ENCODE results near the gene PLEKHA1.

Gene PLEKHA1

GRCh38 chr10:122338609-122339441, 35.7 kb upstream of the PLEKHA1 start:
- Histone ChIP-seq H2AK5ac (ENCODE audit: low read length, severe bottlenecking) (no peak overlapping the region), H3K36me3 (ENCODE audit: control insufficient read depth in 1 of 2, insufficient read depth in 2 of 2, low read depth in 1 of 2, low read length in 2 of 2) (no peaks in the 10 kb centered on the region), H3K9me3 (ENCODE audit: control insufficient read depth, low read length) (no peaks in the 10 kb centered on the region), H4K8ac (ENCODE audit: low read length) (no peak overlapping the region), H3K27ac (ENCODE audit: low read length, poor library complexity, severe bottlenecking) (no peak overlapping the region), H3K18ac (ENCODE audit: low read depth in 1 of 2, low read length in 2 of 2) (no peak overlapping the region), H4K91ac (ENCODE audit: low read length) (no peak overlapping the region), H3K4ac (ENCODE audit: low read depth in 1 of 2, low read length in 2 of 2) (no peak overlapping the region), H3K14ac (ENCODE audit: low read length in 2 of 2) (no peak overlapping the region), H3K9ac (ENCODE audit: low read length) (no peak overlapping the region), H2BK5ac (ENCODE audit: low read depth, low read length, poor library complexity, severe bottlenecking) (no peak overlapping the region), H3K4me1 (ENCODE audit: control insufficient read depth, insufficient read depth, low read depth, low read length) (peaks cover 7% of the 10 kb centered on the region), H2AFZ (ENCODE audit: low read depth, low read length) (no peak overlapping the region), H3K4me2 (ENCODE audit: low read length, poor library complexity, severe bottlenecking) (no peak overlapping the region), H2BK120ac (ENCODE audit: low read depth, low read length) (no peak overlapping the region), H3K79me1 (replicated peaks; ENCODE audit: low read length, poor library complexity, severe bottlenecking) (no peaks in the 10 kb centered on the region), H3K27me3 (ENCODE audit: control insufficient read depth in 1 of 2, insufficient read depth in 1 of 2, low read length in 2 of 2) (no peaks in the 10 kb centered on the region), H3K23ac (ENCODE audit: low read length in 2 of 2) (no peak overlapping the region), H2BK15ac (ENCODE audit: low read depth, poor library complexity, severe bottlenecking) (no peak overlapping the region), H2BK12ac (ENCODE audit: low read length in 2 of 2) (no peak overlapping the region), H3K4me3 (ENCODE audit: insufficient read depth in 1 of 2, low read depth in 1 of 2, low read length in 2 of 2) (no peak overlapping the region)
- DNase-seq: no peak
- 93% methylated on average over 12 of the region's 15 CpGs for WGBS

GRCh38 chr10:122341141-122341810, 33.2 kb upstream of the PLEKHA1 start:
- no peak overlapping the region for H3K4me3 ChIP-seq (ENCODE audit: insufficient read depth in 1 of 2, low read depth in 1 of 2, low read length in 2 of 2)
- 85% methylated on average over 11 of the region's 11 CpGs for WGBS
- peaks cover 15% of the 10 kb centered on the region for H3K4me1 ChIP-seq (ENCODE audit: control insufficient read depth, insufficient read depth, low read depth, low read length)
- H3K27ac ChIP-seq (ENCODE audit: low read length, poor library complexity, severe bottlenecking): no peak overlapping the region
- H3K27me3 ChIP-seq (ENCODE audit: control insufficient read depth in 1 of 2, insufficient read depth in 1 of 2, low read length in 2 of 2): no peaks in the 10 kb centered on the region
- H3K9ac ChIP-seq (ENCODE audit: low read length): no peak overlapping the region
- H4K8ac ChIP-seq (ENCODE audit: low read length): no peak overlapping the region
- H3K23ac ChIP-seq (ENCODE audit: low read length in 2 of 2): no peak overlapping the region
- no peak overlapping the region for H2AFZ ChIP-seq (ENCODE audit: low read depth, low read length)
- no peak overlapping the region for H2BK12ac ChIP-seq (ENCODE audit: low read length in 2 of 2)
- no peak for DNase-seq
- no peak overlapping the region for H2BK15ac ChIP-seq (ENCODE audit: low read depth, poor library complexity, severe bottlenecking)
- H3K36me3 ChIP-seq (ENCODE audit: control insufficient read depth in 1 of 2, insufficient read depth in 2 of 2, low read depth in 1 of 2, low read length in 2 of 2): no peaks in the 10 kb centered on the region
- no peaks in the 10 kb centered on the region for H3K79me1 ChIP-seq (replicated peaks; ENCODE audit: low read length, poor library complexity, severe bottlenecking)
- H2BK120ac ChIP-seq (ENCODE audit: low read depth, low read length): no peak overlapping the region
- no peak overlapping the region for H2BK5ac ChIP-seq (ENCODE audit: low read depth, low read length, poor library complexity, severe bottlenecking)
- no peaks in the 10 kb centered on the region for H3K9me3 ChIP-seq (ENCODE audit: control insufficient read depth, low read length)
- H3K4ac ChIP-seq (ENCODE audit: low read depth in 1 of 2, low read length in 2 of 2): no peak overlapping the region
- H3K4me2 ChIP-seq (ENCODE audit: low read length, poor library complexity, severe bottlenecking): no peak overlapping the region
- H3K18ac ChIP-seq (ENCODE audit: low read depth in 1 of 2, low read length in 2 of 2): no peak overlapping the region
- no peak overlapping the region for H2AK5ac ChIP-seq (ENCODE audit: low read length, severe bottlenecking)
- H3K14ac ChIP-seq (ENCODE audit: low read length in 2 of 2): no peak overlapping the region
- no peak overlapping the region for H4K91ac ChIP-seq (ENCODE audit: low read length)

GRCh38 chr10:122342293-122343134, 32.0 kb upstream of the PLEKHA1 start:
- peaks cover 15% of the 10 kb centered on the region for H3K4me1 ChIP-seq (ENCODE audit: control insufficient read depth, insufficient read depth, low read depth, low read length)

More at GRCh38 chr10:122342293-122343134, 32.0 kb upstream of the PLEKHA1 start:
- H3K4me2 ChIP-seq (ENCODE audit: low read length, poor library complexity, severe bottlenecking): no peak overlapping the region
- no peak overlapping the region for H2BK120ac ChIP-seq (ENCODE audit: low read depth, low read length)
- no peak overlapping the region for H3K4me3 ChIP-seq (ENCODE audit: insufficient read depth in 1 of 2, low read depth in 1 of 2, low read length in 2 of 2)
- H3K36me3 ChIP-seq (ENCODE audit: control insufficient read depth in 1 of 2, insufficient read depth in 2 of 2, low read depth in 1 of 2, low read length in 2 of 2): no peaks in the 10 kb centered on the region
- H3K27me3 ChIP-seq (ENCODE audit: control insufficient read depth in 1 of 2, insufficient read depth in 1 of 2, low read length in 2 of 2): no peaks in the 10 kb centered on the region
- no peak overlapping the region for H2AFZ ChIP-seq (ENCODE audit: low read depth, low read length)
- H3K18ac ChIP-seq (ENCODE audit: low read depth in 1 of 2, low read length in 2 of 2): no peak overlapping the region
- peak overlapping the region; percentile 9 for H3K9ac ChIP-seq (ENCODE audit: low read length)
- H3K23ac ChIP-seq (ENCODE audit: low read length in 2 of 2): no peak overlapping the region
- no peak overlapping the region for H4K8ac ChIP-seq (ENCODE audit: low read length)
- H4K91ac ChIP-seq (ENCODE audit: low read length): no peak overlapping the region
- 71% methylated on average over 6 of the region's 8 CpGs for WGBS
- no peak overlapping the region for H3K27ac ChIP-seq (ENCODE audit: low read length, poor library complexity, severe bottlenecking)
- no peak overlapping the region for H2AK5ac ChIP-seq (ENCODE audit: low read length, severe bottlenecking)
- no peak overlapping the region for H3K4ac ChIP-seq (ENCODE audit: low read depth in 1 of 2, low read length in 2 of 2)
- no peak overlapping the region for H2BK12ac ChIP-seq (ENCODE audit: low read length in 2 of 2)
- no peak overlapping the region for H3K14ac ChIP-seq (ENCODE audit: low read length in 2 of 2)
- no peaks in the 10 kb centered on the region for H3K9me3 ChIP-seq (ENCODE audit: control insufficient read depth, low read length)
- peak; percentile 46 for DNase-seq
- no peaks in the 10 kb centered on the region for H3K79me1 ChIP-seq (replicated peaks; ENCODE audit: low read length, poor library complexity, severe bottlenecking)
- no peak overlapping the region for H2BK15ac ChIP-seq (ENCODE audit: low read depth, poor library complexity, severe bottlenecking)
- H2BK5ac ChIP-seq (ENCODE audit: low read depth, low read length, poor library complexity, severe bottlenecking): no peak overlapping the region

Measured in mesenchymal stem cell (in vitro differentiated cells and primary cell).